Stimulated activated CD4-positive, alpha-beta T cell treated with anti-CD3 and anti-CD28 coated beads, Interleukin-15, amount 100 ng/mL, for 24 hours (primary cell): Measurements from ENCODE around the gene P3H1.
"Not testable (repeated sequence)": the region's sequence is repeated elsewhere in the genome, so short reads cannot be mapped to it uniquely, and the experiment has no call there.

Experiments
- DNase-seq: peaks from one replicate; pipeline ENCODE4 v3.0.0-alpha.2; 2020

P3H1 gene

DNA sequence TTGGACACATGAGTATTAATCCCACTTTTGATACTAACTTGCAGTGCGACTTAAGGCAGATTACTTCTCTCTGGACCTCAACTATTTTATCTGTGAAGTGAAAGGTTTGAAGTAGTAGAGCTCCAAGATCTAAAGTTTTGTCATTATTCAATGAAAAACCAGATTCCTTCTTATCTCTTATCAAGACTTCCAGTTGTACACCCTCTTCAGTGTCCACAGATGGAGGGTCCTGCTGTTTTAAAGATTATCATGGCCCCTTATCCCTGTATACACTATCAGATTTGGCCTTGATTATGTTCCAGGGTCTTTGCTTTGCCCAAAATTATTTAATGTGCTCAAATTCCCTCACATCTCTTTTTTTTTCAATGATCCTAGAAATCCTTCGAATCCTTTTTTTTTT is 1.3 kb upstream of the P3H1 start:
- DNase-seq, result no peak

DNA sequence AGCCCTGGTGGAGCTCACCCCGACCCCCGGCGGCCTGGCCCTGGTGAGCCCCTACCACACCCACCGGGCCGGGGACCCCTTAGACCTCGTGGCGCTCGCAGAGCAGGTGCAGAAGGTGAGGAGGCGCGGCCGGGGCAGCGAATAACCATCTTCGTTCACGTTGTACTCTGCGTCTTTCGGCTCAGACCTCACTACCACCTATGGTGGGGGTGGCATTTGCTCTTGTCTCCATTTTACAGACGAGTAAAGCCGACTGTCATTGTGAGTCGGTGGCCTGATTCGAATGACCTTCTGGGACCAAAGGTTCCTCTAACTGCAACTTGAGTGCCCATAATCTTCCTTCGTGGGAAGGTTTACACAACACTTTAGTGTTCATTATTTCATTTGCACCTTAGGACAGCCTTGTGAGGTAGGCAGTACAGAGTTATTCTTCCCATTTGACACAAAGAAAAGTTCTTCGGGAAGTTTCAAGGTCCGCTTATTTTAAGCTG is 727 bp upstream of the P3H1 start:
- DNase-seq, result no peak

DNA sequence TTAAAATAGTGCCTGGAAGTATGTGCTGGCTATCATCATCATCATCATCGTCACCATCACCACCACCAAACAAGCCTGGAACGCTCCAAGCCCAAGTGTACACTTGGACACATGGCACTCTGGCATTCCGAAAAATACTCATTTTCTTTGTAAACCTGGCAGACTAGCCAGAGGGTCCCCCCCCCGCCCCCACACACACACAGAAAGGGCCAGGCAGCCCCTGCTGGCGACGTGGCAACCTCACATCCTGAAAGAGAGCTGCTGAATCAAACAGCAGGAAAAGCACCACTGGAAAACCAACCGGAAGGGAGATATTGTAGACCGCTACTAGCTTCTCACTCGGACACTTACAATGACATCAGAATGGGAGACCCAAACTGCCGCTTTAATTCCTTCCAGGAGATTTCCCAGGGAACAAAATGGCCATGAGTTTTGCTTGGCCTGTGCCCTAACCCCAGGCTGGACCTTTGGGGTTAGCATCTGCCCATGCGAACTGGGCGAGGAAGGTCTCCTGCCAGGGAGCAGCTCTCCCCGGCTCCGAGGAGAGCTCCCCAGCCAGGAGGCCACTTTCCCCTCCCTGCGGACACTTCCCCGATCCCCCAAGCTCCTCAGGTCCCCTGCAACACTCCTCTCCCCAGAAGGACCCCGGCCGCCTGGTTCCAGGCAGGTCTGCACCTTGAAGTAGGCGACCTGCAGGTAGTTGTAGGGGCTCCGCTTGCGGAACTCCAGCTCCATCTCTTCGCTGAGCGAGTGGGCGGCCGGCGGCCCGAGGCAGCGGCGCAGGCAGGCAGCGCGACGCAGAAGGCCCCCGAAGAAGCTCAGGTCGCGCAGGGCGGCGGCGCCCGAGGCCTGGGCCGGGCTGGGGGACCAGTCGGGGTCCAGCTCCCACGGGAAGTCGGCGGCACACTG is 742 bp downstream of the P3H1 start:
- DNase-seq, result peak; percentile 69

DNA sequence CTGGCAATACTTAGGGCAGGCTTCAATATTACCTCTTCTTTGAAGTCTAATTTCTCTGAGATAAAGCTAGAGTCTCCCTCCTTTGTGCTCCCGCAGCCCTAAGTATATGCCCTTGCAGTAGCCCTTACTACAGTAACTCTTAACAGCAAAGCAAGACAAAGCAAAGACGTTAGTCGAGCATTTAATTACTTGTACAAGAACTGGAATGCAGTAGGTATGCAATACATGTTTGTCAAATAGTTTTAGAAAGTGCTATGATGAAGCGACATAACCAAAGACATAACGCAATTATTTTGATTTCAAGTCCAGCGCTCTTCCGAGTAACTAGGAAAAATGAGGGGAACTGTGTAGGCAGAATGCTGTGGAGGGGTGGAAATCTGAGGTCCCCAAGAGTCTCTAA is 1.6 kb downstream of the P3H1 start:
- DNase-seq, result no peak

DNA sequence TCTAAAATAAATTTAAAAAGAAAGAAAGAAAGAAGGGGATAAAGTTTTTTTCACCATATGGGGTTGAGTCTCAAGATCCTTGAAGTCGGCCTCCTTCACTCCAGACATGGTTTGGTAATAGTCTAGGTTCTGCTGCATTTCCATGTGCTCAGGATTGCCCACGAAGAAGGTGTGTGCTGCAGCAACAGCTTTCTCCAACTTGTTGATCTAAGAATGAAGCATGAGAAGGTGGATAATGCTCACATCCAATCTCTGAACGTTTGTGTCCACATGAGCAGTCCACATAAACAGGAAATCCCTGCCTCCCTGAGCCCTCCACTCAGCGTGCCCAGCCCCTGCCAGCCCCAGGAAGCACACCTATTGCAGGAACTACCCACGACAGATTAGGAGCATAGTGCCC is 4.6 kb downstream of the P3H1 start:
- DNase-seq, result no peak

DNA sequence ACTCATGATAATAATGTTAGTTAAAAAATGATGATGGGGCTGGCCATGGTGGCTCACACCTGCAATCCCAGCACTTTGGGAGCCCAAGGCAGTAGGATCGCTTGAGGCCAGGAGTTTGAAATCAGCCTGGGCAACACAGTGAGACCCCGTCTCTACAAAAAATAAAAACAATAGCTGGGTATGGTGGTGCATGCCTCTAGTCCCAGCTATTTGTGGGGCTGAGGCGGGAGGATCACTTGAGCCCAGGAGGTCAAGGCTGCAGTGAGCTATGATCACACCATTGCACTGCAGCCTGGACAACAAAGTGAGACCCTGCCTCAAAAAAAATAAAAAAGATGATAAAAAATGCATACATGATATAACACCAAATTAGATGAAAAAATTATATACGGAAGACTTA is 5.3 kb downstream of the P3H1 start:
- DNase-seq, result no peak

DNA sequence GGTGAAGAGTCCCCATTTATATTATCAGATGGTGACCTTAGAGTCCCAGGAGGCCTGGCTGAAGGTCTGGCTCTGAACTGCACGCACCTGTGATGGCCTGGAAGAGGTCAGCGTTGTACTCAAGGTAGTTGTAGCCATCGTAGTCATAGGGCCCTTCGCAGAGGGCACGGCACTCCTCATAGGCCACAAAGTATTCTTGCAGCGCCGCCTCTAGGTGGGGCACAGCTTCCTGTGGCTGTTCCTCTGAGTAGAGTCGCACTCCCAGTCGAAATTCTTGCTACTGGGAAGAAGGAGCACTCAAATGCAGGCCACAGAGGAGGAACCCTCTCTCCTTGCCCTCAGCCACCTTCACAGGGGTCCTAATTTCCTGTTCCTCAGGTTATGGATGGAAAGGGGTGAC is 7.7 kb downstream of the P3H1 start:
- DNase-seq, result no peak

DNA sequence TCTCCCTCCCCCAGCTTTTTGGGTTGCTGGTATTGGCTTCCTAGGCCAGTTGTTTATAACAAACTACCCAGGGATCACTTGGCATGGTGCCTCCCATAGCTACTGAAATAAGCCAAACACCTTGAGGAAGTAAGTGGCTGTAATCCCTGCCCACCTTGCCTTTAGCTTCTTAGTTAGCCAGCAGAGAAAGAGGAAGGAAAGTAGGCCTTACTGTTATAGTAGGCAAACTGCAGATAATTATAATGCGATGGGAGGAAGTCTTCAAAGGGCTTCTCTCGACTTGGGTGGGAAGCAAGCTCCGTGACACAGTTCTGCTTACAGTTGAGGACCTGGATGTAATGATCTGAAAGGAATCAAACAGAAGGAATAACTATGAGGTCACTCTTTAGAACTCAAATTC is 8.2 kb downstream of the P3H1 start:
- no peak for DNase-seq

DNA sequence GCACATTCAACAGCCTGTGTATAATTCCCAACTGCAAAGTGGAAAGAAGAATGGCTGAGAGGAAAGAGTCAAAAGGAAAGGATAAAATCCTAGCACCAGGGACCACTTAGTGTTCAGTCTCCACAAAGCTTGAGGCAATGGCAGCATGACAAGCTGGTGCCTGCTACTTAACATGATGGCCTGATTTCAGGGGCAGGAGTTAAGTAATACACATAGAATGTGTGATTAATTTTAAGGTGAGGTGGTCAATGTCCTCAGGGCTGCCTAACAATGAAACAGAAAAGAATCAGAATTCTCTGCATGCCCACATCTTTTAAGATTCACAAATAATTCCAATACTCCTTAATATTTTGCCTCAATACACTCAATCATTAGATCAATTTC is 8.9 kb downstream of the P3H1 start:
- DNase-seq, result no peak

DNA sequence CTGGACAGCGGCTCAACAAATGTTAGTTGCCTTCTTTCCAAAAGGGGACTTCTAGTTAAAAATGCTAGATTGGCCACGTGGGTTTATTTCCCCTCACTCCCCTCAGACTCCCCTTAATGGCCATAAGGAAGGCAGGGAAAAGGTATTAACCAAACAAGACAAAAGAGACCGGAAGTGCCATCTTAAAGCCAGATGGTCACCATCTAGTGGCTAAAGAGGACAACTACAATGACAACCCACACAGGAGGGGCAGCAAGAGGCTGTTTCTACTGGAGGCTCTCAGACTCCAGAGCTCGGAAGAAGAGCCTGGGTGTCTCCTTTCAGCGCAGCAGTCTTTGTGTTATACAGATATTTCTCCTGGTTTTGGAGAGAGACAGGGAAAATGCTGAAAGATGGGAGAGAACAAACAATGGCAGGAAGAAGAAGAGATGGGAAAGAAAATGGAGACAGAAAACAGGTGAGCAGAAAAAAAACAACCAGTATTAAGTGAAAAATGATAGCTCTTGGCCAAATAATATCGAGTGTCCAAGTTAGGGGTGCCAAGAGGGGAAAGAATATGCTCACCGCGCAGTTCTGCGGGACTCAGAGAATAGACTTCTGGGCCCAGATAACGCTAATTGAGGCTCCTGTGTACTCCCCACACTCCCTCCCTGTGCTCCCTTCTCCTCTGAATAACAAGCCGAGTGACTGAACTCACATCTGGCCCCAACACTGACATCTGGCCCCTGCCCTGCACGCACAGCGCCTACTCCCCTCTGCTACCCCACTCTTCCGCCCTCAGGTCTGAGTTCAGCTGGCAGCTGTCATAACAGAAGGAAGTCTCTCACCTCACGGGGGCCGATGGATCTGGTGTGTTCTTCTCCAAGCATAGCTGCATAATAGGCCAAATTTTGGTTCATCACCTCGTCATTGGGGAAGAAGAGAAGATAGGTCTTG is 9.6 kb downstream of the P3H1 start:
- DNase-seq, result peak; percentile 18

DNA sequence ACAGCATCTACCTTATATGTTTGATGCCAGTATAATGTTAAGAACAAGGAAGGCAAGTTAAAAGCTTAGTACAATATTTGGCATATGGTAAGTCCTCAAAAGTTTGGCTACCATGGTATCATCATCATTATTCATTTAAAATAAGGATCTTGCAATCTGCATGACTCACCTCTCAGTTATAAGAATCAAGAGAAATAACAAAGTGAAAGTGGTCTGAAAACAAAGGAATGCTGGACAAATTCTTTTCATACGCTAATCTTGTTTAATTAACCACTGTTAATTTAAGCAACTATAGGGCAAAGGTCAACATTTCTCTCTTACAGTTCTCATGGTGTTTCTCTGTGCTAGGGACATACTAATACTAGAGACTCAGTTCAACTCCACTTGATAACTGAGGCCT is 13.8 kb downstream of the P3H1 start:
- no peak for DNase-seq

DNA sequence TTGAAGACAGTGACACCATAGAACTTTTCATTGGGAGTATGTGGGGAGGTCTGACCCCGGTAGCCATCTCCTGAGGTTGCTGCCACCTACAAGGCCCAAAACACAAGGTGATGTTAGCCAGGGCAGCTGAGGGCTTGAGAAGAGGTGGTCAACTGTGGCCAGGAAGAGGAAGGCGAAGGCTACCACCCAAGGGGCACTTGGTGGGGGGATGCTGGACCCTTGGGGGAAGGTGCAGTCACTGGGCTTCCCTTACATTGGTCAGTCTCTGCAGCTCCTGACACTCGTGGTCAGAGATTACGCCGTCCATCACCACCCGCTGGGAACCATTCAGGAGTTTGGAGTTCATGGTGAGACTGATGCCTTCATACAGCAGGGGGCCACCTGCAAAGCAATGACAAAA is 14.5 kb downstream of the P3H1 start:
- no peak for DNase-seq

DNA sequence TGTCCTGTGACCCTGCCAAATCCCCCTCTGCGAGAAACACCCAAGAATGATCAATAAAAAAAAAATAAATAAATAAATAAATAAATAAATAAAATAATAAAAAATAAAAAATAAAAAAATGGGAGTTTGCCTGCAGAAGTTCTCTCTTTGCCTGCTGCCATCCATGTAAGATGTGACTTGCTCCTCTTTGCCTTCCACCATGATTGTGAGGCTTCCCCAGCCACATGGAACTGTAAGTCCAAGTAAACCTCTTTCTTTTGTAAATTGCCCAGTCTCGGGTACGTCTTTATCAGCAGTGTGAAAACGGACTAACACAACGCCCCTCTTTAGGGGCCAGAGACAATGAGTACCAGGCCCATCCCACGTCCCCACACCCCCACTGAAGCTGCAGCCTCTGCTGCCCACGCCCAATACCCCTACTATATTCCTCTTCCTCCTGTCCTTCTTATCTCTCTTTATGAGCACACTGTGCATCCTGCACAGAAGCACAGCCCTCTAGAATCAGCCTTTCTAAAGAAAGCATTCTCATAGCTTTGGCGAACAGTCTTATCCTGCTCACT is 15.2 kb downstream of the P3H1 start:
- DNase-seq, result not testable (repeated sequence)

DNA sequence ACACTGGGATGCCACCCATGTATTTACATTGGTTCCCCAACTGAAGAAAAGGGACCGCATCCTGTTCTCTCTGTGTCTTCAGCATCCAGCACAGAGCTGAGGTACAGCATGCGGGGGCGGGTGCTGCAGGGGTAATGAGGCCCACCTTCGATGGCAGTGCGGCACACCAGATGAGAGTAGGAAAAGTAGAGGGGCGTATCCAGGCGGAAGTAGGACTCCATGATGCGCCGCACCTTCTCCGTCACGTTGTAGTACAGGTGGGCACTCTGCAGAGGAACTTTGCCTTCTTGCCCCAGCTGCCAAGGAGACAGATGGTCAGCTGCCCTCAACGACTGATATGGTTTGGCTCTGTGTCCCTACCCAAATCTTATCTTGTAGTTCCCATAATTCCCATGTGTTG is 16.8 kb downstream of the P3H1 start:
- no peak for DNase-seq

DNA sequence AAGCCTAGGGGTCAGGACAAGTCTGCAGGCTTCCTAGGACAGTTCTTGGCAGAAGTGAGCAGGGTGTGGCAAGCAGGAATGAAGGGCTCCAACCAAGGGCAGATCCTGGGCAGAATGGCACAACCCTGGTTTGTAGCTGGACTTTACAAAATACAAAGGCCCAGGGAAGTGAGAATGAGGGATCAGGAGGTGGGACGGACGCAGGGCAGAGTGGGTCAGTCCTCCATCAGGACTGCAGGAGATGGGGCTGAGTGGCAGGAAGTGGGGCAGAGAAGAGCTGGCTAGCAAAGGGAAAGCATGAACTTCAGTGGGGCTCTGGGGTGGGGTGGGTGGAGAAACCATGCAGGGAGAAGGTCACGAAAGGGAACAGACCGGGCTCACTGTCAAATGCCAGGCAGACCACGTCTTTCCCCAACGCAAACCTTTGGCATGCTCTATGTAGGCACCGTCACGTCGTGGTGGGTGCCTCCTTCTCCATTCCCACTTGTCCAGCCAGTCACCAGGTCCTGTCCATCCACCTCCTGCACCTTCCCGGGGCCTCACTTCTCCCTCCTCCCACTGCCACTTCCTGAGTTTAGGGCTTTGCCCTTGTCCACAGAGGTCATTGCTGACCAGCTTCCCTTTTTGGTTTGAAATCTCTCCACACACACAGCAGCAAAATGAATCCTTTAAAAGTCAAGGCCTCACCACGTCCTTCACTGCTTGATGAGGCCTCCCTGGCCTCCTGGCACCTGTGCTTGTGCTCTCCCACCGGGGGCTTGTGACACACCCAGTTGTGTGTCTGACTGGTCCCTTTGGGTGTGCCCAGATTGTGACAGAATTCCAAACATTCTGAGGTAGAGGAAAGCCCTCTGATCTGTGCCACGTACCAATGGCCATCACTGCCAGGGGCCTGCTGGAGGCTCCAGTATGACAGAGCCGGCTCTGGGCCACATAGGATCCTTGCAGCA is 18.1 kb downstream of the P3H1 start:
- DNase-seq, result no peak

DNA sequence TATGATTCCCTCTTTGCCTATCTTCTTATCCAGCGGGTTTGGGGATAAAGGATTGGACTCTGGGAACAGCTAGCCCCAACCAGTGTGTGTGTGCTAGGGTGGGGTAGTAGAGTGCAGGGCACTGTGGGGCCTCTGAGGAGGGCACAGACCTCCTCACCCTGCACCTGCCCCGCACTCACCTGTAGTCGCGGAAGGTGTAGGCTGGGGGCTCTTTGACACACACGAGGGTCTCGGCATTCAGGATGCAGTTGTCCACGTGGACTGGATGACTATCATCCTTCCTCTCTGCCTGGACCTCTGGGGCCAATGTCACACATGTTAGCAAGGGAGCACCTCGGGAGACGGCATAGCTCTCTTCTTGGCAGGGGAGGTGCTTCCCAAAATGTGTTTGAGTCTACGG is 18.8 kb downstream of the P3H1 start:
- no peak for DNase-seq

DNA sequence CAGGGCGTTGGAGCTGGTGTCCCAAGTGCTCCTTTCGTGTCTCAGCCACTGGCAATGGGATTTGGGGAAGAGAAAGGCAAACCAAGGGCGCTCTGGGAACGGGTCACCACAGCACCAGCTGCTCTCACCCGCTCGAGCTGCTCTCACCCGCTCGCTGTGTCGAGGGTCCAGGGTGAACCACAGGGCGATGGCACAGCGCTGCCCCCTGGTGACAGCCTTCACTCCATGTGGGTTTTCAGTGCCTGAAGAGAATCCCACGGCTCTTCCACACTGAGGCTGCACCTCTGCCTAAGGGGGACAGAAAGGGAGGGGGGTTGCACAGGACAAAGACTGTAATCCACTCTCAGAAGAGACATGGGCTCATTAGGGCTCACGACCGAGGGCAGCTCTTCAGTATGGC is 19.7 kb downstream of the P3H1 start:
- DNase-seq, result peak; percentile 53

DNA sequence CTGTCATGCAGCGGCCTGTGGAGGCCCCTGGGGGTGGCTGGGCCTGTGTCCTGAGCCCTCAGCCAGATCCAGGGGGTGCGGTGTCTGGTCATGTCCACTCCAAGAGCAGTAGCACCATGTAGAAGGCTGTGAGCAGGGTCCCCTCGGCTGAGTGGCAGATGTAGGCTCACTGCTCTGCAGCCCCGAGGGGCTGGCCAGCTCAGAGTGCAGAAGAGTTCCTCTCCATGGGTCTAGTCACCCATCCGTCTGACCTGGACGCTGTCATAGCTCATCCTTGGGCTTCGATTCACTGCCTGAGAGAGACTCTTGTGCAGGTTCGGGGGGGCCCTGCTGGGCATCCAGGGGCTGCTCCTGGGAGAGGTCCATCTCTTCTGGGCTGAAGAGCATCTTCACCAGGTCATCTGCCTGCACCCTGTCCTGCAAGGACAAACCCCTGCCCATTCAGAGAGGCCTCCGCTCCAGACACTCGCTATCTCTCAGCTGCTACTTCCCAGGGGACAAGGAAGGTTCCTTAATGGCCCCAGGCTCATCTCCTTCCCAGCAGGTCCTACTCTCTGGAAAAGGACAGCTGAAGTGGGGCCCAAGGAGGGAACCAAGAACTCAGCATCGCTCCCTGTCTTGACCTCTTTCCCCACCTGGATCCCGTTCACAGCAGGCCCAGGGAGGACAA is 20.3 kb downstream of the P3H1 start:
- DNase-seq, result no peak

DNA sequence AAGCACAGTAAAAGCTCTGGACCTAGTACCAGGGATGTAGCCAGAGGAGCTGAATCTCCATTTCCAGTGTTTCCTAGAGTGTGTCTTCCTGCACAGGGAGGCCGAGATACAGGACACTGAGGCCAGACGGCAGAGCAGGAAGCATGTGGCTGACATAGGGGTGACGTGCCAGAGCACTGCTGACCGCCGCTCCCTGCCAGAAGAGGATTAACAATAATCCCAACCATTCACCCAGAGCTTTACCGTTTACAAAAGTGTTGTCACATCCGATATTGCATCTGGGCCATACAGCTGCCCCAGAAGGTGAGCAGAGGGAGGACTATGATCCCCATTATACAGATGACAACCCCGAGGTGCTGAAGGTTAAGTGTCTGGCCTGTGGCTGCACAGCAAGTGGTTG is 21.0 kb downstream of the P3H1 start:
- DNase-seq, result no peak

DNA sequence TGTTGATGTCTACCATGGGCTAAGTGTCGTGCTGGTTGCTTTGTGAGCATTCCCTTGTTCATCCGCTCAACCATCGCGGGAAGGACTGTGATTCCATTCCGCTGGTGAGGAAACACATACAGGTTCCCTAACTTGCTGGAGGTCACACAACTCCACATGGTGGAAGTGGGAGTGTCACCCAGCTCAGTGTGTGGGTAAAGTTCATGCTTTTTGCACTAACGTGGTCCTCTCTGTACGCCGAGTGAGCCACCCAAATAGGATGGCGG is 22.7 kb downstream of the P3H1 start:
- no peak for DNase-seq

DNA sequence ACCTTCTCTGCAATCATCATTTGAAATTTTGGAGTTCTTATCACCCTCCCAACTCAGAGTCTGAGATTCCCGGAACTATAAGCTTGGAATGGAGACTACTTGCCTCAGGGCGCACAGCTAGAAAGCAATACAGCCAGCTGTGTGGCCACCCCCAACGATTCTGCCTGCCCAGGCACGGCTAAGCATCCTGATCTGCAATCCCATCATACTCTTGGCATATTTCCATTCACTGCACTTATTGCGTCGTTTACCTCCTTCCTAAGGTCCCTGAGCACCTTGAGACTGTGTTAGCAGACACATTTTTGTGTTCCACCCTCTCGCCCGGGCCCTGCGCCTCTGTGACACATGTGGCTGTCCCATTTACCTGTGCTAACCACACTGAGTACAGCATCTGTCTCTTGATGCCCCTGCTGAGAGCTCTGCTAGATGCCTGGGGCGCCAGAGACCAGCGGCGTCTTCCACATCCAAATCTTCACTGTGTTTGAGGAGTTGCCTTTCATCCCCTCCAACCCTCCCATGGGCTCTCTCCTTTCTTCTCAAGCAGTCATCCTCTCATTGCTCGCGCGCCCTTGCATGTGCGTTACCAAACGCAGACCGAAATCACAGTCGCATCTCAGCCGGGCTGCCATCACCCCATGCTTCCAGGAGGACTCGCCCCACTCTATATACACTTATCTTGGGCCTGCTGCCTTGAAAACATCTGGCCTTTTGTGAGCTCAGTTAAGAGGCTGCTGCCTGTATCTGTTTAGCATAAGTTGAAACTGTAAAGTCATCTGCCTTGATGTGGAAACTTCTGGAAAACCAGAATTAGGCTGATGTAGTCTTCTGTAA is 23.3 kb downstream of the P3H1 start:
- DNase-seq, result no peak
